Body of pancreas (tissue), 4 donors: ENCODE results near the gene UBAP2L.

ENCODE experiments used
- CTCF ChIP-seq, 7 experiments: fragments of 450-650 bp in 4 of 7; fragments of 200-600 bp in 3 of 7; sonication (generic) in 3 of 7; IDR thresholded peaks; one replicate each; pipeline ENCODE4 v1.5.1; 2016 to 2019; ENCODE audit warnings: antibody characterized with exemption in 7 of 7
- POLR2A ChIP-seq, 3 donors: fragments of 450-650 bp; IDR thresholded peaks; one replicate each; pipeline ENCODE4 v1.6.1; 2016; ENCODE audit warnings: antibody characterized with exemption in 3 of 3, mild to moderate bottlenecking in 2 of 3

DNA sequence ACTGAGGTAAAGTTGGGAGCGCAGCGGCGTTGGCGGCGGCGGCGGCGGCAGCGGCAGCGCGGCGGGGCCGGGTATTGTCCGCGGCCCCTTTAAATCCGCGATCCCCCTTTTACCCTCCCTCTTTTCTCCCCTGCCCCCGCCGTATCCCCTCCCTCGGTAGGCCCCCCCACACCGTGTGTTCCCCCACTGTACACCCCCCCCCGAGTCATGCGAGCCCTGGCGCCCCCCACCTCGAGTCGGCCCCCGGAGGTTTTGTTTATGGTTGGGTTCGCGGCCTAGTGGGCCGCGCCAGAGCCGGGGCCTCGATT is 169 bp downstream of the UBAP2L start:
- TF ChIP-seq CTCF (IDR thresholded peaks at IDR 0.05) (no peak), POLR2A (IDR thresholded peaks at IDR 0.05) (no peak)
